ENCODE measurements around the gene ZIC2.

DNA sequence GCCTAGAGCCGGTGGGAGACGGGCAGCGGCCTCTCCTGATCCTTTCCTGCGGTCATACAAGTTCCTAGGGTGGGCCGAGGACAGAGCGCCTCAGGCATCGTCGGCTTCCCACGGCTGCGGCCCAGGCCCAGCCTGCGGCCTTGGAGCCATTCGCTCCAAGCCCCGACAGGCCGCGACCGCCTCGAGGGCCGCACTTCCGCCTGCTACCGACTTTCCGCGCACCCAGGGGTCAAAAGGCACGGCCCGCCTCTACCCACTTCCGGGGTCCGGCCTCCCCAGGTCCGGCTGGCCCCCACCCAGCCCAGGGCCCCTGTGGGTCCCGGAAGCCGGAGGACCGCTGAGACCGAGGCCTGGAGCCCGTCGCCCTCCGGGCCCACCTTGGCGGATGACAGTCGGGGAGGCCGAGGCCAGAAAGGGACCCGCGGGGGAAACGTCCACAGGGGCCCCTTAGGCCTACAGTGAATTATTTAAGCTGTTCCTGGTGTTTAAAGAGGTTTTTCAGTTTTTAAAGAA lies 16.2 kb downstream of the ZIC2 start:
- TF ChIP-seq, protein P1, sequence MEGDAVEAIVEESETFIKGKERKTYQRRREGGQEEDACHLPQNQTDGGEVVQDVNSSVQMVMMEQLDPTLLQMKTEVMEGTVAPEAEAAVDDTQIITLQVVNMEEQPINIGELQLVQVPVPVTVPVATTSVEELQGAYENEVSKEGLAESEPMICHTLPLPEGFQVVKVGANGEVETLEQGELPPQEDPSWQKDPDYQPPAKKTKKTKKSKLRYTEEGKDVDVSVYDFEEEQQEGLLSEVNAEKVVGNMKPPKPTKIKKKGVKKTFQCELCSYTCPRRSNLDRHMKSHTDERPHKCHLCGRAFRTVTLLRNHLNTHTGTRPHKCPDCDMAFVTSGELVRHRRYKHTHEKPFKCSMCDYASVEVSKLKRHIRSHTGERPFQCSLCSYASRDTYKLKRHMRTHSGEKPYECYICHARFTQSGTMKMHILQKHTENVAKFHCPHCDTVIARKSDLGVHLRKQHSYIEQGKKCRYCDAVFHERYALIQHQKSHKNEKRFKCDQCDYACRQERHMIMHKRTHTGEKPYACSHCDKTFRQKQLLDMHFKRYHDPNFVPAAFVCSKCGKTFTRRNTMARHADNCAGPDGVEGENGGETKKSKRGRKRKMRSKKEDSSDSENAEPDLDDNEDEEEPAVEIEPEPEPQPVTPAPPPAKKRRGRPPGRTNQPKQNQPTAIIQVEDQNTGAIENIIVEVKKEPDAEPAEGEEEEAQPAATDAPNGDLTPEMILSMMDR (IDR thresholded peaks at IDR 0.05 in 8 of 11, conservative IDR thresholded peaks at IDR 0.05 in 3 of 11): no peak
- no peak for TF ChIP-seq POLR2A (IDR thresholded peaks at IDR 0.05)
- TF ChIP-seq POLR2AphosphoS5 (IDR thresholded peaks at IDR 0.05): no peak
